ENCODE measurements around the gene PIGS. TPM values are rescaled to one million over a fixed set of nuclear protein-coding genes. Genes with fewer than 3 reads are reported as not detected.

PIGS gene
- total and polyA plus RNA-seq, 9 of the 15 experiments (the other 6 are each of a cell fraction or from before 2014, with no cell fraction given) = 47.5 to 138 (median 57.6) TPM

- TF ChIP-seq CHD7 (IDR thresholded peaks at IDR 0.05; ENCODE audit: low read depth, low read length) (no peak), ZNF165 (CRISPR knock-in tag; IDR thresholded peaks at IDR 0.05; ENCODE audit: borderline replicate concordance) (no peak), RBBP5 (IDR thresholded peaks at IDR 0.05; ENCODE audit: borderline replicate concordance, insufficient read depth, low read length, poor library complexity, severe bottlenecking) (no peak), TAL1 (IDR thresholded peaks at IDR 0.05) (no peak), ARID3B (CRISPR knock-in tag; IDR thresholded peaks at IDR 0.05; ENCODE audit: borderline replicate concordance) (no peak), SRSF1 (IDR thresholded peaks at IDR 0.05; ENCODE audit: low read depth, low read length) (no peak), HINFP (tag; conservative IDR thresholded peaks at IDR 0.05; ENCODE audit: low read depth) (no peak), ZBTB12 (CRISPR knock-in tag; IDR thresholded peaks at IDR 0.05) (no peak)
These were observed 41.9 kb upstream of the PIGS start (continued) for GRCh38 chr17:28612936-28613872.
